Heart right ventricle (tissue), 16 donors: ENCODE measurements around the gene TBC1D12. TPM values are rescaled to one million over a fixed set of nuclear protein-coding genes. Genes with fewer than 3 reads are reported as not detected.
A peak's percentile ranks its signal among the peaks of the same experiment; 100 is the strongest.

Experiments used
- ATAC-seq, 8 donors: fragments of 200-7000 bp; cut with Tn5 transposase; one replicate each; pipeline ENCODE4 v1.9.1; 2020; ENCODE audit warnings: mild to moderate bottlenecking in 8 of 8, moderate library complexity in 8 of 8, moderate number of reproducible peaks in 1 of 8
- DNase-seq, 2 donors: peaks; one replicate each; pipeline ENCODE4 v3.0.0-alpha.2; 2020
- H3K27ac ChIP-seq, 10 donors: fragments of 200-600 bp; sonication (generic) in 2 of 10; one replicate each; pipeline versions ENCODE4 v1.5.0 to v1.8.0; 2020 to 2022; ENCODE audit warnings: mild to moderate bottlenecking in 3 of 10
- H3K27me3 ChIP-seq, 7 donors: fragments of 200-600 bp; one replicate each; pipeline ENCODE4 v1.8.0; 2021 to 2022; ENCODE audit warnings: mild to moderate bottlenecking in 2 of 7
- H3K36me3 ChIP-seq, 9 donors: fragments of 200-600 bp; sonication (generic) in 1 of 9; one replicate each; pipeline versions ENCODE4 v1.5.0 to v1.8.0; 2020 to 2022; ENCODE audit warnings: mild to moderate bottlenecking in 2 of 9
- H3K4me1 ChIP-seq, 9 donors: fragments of 200-600 bp; sonication (generic) in 1 of 9; one replicate each; pipeline versions ENCODE4 v1.5.0 to v1.8.0; 2020 to 2022; ENCODE audit warnings: mild to moderate bottlenecking in 4 of 9
- H3K4me3 ChIP-seq, 10 donors: fragments of 200-600 bp; sonication (generic) in 2 of 10; one replicate each; pipeline versions ENCODE4 v1.5.0 to v1.8.0; 2020 to 2022; ENCODE audit warnings: mild to moderate bottlenecking in 7 of 10, moderate library complexity in 2 of 10
- H3K9me3 ChIP-seq, 11 donors: fragments of 200-600 bp in 10 of 11; sonication (generic) in 2 of 11; one replicate each; pipeline versions ENCODE4 v1.5.0 to v1.8.0; 2013 to 2022; ENCODE audit warnings: mild to moderate bottlenecking in 2 of 11, control low read depth in 1 of 11, moderate library complexity in 1 of 11
- CTCF ChIP-seq, 9 donors: fragments of 200-600 bp; sonication (generic) in 2 of 9; IDR thresholded peaks; one replicate each; pipeline versions ENCODE4 v1.5.0 to v1.8.0; 2021 to 2022; ENCODE audit warnings: antibody characterized with exemption in 9 of 9, mild to moderate bottlenecking in 5 of 9, moderate library complexity in 1 of 9
- WGBS, 2 donors: extraction: QIAGEN DNeasy Blood & Tissue Kit; methylation state at CpG; one replicate each; pipeline ENCODE4 v1.1.7; 2013; ENCODE audit warnings: inconsistent platforms in 1 of 2; 5-methylcytosine and 5-hydroxymethylcytosine counted together
- intact Hi-C, 10 donors: fragments of 100-400 bp; cut with DNase I; formaldehyde crosslinking; loops; one replicate each; pipeline versions ENCODE4 v1.11.1 to v1.14.2; 2022
- polyA plus RNA-seq, 2 donors: library from polyadenylated mRNA; stranded (reverse); fragments of 200-250 nt; gene quantifications; one replicate each; pipeline ENCODE4 v1.2.3, GENCODE V29; 2013
- total RNA-seq, 10 donors: library from RNA; stranded (reverse); fragmentation: NEBNext Ultra II Directional in 3 of 10; extraction: Animal tissue kit (Norgen Biotek cat#: 25700) in 3 of 10; gene quantifications; one replicate each; pipeline versions ENCODE4 v1.2.1 to v1.2.4, GENCODE V29; 2021 to 2023
- donor health status: Arrhythmogenic right ventricular cardiomyopathy.
- donor health status: ischemic (EF 13 %, LVEDD 7.1; RV severe dilation, severe dysfunction).
- donor health status: healthy with polysubstance abuse.
- donor health status: DM: no; HTN: yes; CAD: no.
- donor health status: DM: no; HTN: no; CAD: no.
- donor health status: ischemic (EF 25% LVEDD 6.9; RV normal size, moderate dysfunction).
- donor health status: ischemic (EF 25% LVEDD 5.7; RV mildly dilated, moderate dysfunction).
- donor health status: healthy.
- donor health status: DM: yes; HTN: yes; CAD: no.
- donor health status: Ischemic cardiomyopathy.
- donor health status: ischemic (EF 35%, LVEDD 5.7; RV mildly dilated, moderate dysfunction).
- donor health status: nonischemic (EF 11% LVEDD 7.7; RV severe dilation, severe dysfunction).
- donor health status: DM: yes; HTN: yes; CAD: no.
- donor health status: PGD.
- donor health status: ischemic (EF 29% LVEDD 5.4; RV normal size, mild dysfunction).
- donor health status: nonischemic (EF 23%, LVEDD 6.1; RV moderate dilation, normal function).

Gene TBC1D12
- total and polyA plus RNA-seq, 12 donors, result 3.7 to 22.9 (median 5.0) TPM

DNA sequence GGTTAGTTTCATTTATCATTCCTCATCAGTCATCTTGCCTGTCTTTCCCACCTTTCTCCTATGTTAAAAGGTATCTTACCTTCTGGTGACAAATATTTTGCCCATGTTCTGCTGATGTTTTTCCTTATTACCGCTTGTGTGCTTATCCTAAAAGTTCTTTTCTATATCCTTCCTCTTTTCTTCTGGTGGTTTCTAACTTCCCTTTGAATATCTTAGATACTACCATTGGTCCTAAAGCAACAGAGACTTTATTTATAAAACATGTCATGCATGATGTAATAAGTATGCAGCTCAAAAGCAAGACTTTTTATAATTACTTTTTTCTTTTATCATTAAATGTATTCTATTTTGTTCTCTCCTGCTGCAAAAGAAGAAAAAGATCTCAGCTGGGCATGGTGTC is 24.8 kb downstream of the TBC1D12 start:
- 90 to 91% methylated on average over 1 of the region's 1 CpG for WGBS, 2 donors

DNA sequence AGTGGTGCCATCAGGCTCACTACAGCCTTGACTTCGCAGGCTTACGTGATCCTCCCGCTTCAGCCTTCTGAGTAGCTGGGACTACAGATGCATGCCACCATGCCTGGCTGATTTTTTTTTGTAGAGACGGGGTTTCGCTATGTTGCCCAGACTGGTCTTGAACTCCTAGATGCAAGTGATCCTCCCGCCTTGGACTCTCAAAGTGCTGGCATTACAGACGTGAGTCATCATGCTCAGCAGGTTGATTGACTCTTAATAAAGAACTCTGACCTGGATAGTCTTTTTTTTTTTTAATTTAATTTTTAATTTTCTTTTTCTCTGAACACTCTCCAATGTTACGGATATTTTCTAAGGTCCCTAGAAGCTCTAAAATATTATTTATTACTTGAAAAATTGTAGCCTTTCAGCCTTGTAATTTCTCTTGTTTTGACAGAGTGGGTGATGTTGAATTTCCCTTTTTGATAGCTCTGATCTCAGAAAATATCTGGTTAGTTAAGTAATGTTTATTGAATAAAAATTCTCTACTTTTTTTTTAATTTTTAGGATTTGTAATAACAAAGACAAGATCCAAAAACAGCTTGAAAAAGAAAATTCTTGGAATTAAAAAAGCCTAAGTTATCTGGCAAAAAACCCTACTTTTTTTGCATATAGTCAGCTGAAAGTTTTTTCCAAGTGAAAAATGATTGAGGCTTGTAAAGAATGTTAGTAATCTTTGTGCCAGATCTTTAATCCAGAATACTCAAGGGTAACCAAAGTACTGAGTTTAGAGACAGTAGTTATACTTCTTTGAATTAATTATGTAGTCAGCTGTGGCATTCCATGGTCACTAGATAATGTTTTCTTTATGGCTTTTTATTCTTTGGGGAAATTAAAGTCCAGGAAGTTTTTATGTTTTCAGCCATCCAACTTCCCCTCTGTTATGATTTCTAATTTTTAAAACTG is 26.7 kb downstream of the TBC1D12 start:
- ATAC-seq, result peak in 5 of 8 donors; percentile 62 to 82 (median 76)
- WGBS, 2 donors, result 83% methylated on average over 8 of the region's 8 CpGs
- H3K27ac ChIP-seq, result peak overlapping the region in 5 of 10 donors; percentile 17 to 68 (median 46)

More for the DNA sequence above, 24.8 kb downstream of the TBC1D12 start:
- Histone ChIP-seq H3K4me1 (peaks cover 0 to 44% (median 16%) of the 10 kb centered on the region in 9 donors), H3K9me3 (peaks cover 0 to 27% (median 13%) of the 10 kb centered on the region in 11 donors), H3K4me3 (no peak overlapping the region), H3K27ac (no peak overlapping the region), H3K27me3 (no peaks in the 10 kb centered on the region), H3K36me3 (no peaks in the 10 kb centered on the region)
- intact Hi-C loops, result no loop called here
- TF ChIP-seq CTCF (IDR thresholded peaks at IDR 0.05), result no peak
- no peak for ATAC-seq
- no peak for DNase-seq

GRCh38 chr10:94430701-94431100 is 28.4 kb downstream of the TBC1D12 start:
- 93 to 100% methylated on average over 1 of the region's 1 CpG for WGBS, 2 donors
- Histone ChIP-seq H3K9me3 (peaks cover 0 to 13% (median 9%) of the 10 kb centered on the region in 11 donors), H3K4me3 (no peak overlapping the region), H3K4me1 (peaks cover 0 to 37% (median 16%) of the 10 kb centered on the region in 9 donors), H3K27me3 (no peaks in the 10 kb centered on the region), H3K27ac (peak overlapping the region in 1 of 10 donors; percentile 53), H3K36me3 (no peaks in the 10 kb centered on the region)
- intact Hi-C loops, result loop anchor here in 1 of 10 donors (10.0 kb wide), 1 partner anchor 516 kb away; no protein-coding TSS in a partner anchor
- TF ChIP-seq CTCF (IDR thresholded peaks at IDR 0.05), result no peak
- DNase-seq (no peak), ATAC-seq (no peak)

More for the DNA sequence above, 26.7 kb downstream of the TBC1D12 start:
- Histone ChIP-seq H3K4me3 (no peak overlapping the region), H3K36me3 (no peaks in the 10 kb centered on the region), H3K9me3 (peaks cover 0 to 27% (median 13%) of the 10 kb centered on the region in 11 donors), H3K4me1 (peaks cover 0 to 41% (median 16%) of the 10 kb centered on the region in 9 donors), H3K27me3 (no peaks in the 10 kb centered on the region)
- intact Hi-C loops, result no loop called here
- TF ChIP-seq CTCF (IDR thresholded peaks at IDR 0.05), result no peak
- DNase-seq, result no peak

DNA sequence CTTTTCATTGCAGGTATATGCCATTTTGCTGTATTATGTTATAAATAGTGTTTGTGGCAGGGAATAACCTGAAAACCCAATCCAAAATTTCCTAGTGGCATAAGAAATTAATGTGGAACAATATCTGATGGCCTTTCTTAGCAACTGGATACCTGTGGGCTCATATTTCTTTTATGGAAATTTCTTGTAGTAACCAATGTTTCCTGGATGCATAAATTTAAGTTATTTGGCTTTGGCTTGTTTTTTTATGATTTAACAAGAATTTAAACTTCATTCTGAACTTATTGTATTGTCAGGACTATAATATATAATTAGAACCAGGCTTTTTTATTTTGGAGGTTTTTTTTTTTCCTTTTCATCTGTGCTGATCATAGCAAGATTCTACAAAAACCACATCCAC is 30.1 kb downstream of the TBC1D12 start:
- Histone ChIP-seq H3K27me3 (no peaks in the 10 kb centered on the region), H3K4me1 (peaks cover 0 to 37% (median 16%) of the 10 kb centered on the region in 9 donors), H3K9me3 (peaks cover 0 to 17% (median 15%) of the 10 kb centered on the region in 11 donors), H3K36me3 (no peaks in the 10 kb centered on the region), H3K27ac (no peak overlapping the region), H3K4me3 (no peak overlapping the region)
- DNase-seq (no peak), ATAC-seq (no peak)
- TF ChIP-seq CTCF (IDR thresholded peaks at IDR 0.05), result no peak
- intact Hi-C loops, result loop anchor here in 1 of 10 donors (10.0 kb wide), 1 partner anchor 518 kb away; no protein-coding TSS in a partner anchor
